C1 segment of cervical spinal cord (tissue), 14 donors: ENCODE measurements around the gene DUSP7.

ENCODE experiments used
- DNase-seq, 14 donors: peaks; one replicate each; lab custom pipeline; 2025; lab: John Stamatoyannopoulos, UW

The DUSP7 gene

DNA sequence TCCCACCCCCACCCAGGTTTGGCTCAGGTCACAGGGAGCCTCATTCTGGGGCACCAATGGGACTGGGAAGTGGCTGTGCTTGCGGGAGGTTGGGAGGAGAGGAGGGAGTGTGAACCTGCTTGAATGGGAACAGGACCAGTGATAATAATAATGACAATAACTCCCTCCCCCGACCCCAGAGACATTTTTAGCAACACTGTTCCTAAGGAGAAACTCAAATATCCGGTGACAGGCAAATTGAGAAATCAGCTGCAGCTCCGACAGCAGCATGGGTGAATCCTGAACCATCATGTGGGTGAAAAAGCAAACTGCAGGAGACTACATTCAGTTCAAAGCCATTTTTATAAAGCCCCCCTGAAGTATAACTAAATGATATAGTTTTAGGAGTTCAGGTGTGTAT is 49.1 kb downstream of the DUSP7 start:
- no peak for DNase-seq

DNA sequence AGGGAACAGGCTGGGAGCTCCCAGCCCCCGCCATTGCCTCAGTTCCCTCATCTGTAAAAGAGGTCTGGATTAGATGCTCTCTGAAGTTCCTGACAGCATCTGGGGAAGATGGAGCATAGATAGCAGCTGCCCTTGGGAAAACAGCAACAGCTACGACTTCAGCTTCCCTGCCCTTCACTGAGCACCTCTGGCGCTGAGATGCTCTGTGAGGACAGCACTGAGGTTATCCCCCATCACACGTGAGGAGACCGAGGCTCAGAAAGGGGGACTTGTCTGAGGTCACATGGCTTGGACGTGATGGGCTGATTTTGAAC is 49.6 kb downstream of the DUSP7 start:
- no peak for DNase-seq

DNA sequence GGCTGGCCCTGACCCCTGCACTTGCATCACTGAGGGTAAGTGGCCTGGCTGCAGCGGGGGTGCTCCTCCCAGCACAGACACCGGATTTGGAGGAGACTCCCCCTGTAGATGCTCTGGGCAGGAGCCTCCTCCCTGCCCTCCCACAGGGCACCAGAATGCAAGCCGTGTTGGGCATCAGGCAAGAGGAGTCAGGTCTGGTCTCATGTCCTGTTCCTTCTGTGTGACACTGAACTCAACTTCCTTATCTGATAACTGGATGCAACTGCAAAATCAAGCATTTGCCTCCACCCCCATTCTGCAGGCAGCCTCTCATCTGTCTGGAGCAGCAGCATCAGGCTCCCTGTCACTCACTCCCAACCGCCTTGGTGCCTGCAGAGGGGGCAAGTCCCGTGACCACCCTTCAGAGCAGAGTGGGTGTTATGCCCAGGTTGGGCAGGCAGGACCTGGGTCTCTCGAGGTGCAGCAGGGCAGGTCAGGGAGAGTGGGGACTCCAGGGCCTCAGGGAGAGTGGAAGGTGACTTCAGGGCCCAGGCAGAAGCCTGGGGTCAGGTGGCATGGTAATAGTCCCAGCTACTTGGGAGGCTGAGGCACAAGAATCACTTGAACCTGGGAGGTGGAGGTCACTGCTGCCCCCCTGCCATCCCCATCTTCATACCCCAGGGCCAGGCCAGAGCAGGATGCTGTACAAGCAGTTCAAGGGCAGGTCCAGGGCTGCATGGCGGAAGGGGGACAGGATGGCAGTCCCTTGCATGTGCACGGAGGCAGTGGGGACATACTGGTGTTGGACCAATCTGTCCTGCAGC is 50.2 kb downstream of the DUSP7 start:
- peak in 1 of 14 donors; percentile 25 for DNase-seq

GRCh38 chr3:52005571-52005986 is 50.8 kb downstream of the DUSP7 start:
- DNase-seq = no peak

DNA sequence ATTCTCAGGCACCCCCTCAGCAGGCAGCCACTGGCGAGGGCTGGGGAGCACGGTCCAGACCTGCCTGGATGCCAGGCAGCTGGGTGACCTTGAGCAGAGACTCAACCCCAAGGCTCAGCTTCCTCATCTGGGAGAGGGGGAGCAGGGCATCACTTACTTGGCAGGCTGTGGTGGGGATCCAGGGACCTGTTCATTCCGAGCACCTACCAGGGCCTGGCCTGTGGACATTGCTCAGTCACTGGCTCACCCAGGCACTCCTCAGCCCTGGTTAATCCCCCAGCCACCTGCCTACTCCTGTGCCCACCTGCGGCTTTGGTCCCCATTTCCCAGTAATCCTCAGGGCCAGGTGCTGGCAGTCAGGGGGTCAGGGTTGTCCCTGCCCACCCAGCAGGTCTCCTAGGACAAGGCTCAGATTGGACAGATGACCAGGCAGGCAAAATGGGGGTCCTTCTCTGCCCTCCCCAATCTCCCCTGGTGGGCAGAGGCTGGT is 51.4 kb downstream of the DUSP7 start:
- peak in 1 of 14 donors; percentile 42 for DNase-seq

DNA sequence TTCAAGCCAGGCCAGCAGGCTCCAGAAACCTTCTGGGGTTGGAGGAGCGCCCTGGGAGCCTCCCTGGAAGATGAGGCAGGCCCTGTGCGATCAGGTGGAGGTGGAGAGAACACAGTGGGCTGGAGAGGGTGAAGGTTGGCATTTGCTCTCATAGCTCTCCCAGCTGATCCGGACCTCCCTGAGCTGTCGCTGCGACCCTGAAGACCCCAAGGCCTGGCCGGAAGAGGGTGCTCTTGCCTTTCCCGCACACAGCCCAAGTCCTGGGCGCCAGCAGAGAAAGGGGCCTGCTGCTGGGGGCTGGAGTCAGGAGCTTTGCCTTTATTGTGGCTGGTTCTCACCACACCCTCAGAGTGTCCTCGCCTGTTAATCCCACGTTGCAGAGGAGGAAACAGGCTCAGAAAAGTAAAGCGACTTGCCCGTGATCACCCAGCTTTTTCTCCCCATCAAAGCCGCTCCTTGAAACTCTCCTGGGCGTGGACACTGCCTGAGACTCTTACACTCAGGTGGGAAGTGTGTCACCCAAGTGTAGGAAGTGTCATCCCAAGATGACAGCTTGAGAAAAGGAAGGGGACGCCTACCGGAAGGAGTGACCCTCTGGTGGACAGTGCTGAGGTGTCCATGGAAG is 52.1 kb downstream of the DUSP7 start:
- peak in 10 of 14 donors; percentile 15 to 77 (median 38) for DNase-seq

GRCh38 chr3:52002748-52003147 is 53.6 kb downstream of the DUSP7 start:
- DNase-seq = no peak

- peak in 11 of 14 donors; percentile 20 to 71 (median 47) for DNase-seq
Observed at GRCh38 chr3:52001443-52001974, 54.9 kb downstream of the DUSP7 start.

GRCh38 chr3:51999846-52000245 is 56.5 kb downstream of the DUSP7 start:
- no peak for DNase-seq
